ENCODE data around the gene OR2V2.

DNA sequence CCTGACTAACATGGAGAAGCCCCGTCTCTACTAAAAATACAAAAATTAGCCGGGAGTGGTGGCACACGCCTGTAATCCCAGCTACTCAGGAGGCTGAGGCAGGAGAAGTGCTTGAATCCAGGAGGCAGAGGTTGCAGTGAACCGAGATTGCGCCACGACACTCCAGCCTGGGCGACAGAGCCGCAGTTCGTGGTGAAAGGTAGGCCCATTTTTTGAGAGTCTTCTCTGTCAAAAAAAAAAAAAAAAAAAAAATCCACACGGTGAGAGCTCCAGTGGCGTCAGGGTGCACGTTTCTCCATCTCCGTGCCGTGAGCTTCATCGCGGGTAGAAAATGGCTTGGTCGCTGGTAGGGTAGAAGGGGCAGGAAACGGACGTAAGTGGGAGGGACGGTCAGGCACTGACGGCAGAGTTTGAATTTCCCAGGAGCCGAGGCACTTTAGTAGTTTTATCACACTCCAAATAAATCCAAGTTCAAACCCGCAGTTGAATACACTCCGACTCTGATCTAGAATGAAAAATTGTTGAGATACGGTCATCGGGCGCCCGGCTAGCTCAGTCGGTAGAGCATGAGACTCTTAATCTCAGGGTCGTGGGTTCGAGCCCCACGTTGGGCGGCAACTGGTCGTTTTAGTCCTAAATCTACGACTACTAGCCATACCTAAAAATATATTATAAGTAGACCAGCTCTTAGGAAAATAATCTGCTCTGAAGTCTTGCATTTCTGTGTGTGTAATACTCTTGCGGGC is 60.0 kb downstream of the OR2V2 start:
- TF ChIP-seq, protein P1, sequence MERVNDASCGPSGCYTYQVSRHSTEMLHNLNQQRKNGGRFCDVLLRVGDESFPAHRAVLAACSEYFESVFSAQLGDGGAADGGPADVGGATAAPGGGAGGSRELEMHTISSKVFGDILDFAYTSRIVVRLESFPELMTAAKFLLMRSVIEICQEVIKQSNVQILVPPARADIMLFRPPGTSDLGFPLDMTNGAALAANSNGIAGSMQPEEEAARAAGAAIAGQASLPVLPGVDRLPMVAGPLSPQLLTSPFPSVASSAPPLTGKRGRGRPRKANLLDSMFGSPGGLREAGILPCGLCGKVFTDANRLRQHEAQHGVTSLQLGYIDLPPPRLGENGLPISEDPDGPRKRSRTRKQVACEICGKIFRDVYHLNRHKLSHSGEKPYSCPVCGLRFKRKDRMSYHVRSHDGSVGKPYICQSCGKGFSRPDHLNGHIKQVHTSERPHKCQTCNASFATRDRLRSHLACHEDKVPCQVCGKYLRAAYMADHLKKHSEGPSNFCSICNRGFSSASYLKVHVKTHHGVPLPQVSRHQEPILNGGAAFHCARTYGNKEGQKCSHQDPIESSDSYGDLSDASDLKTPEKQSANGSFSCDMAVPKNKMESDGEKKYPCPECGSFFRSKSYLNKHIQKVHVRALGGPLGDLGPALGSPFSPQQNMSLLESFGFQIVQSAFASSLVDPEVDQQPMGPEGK (CRISPR knock-in tag; IDR thresholded peaks at IDR 0.05; ENCODE audit: borderline replicate concordance): 0 out of 2 replicates have a peak, but pooled peaks have one; percentile 87
- TF ChIP-seq ESRRG (CRISPR knock-in tag; IDR thresholded peaks at IDR 0.05) (no peak), ZFP3 (CRISPR knock-in tag; IDR thresholded peaks at IDR 0.05) (peak; percentile 54; the same call in 1 of the 2 replicates), RARB (CRISPR knock-in tag; IDR thresholded peaks at IDR 0.05) (no peak), ZC3H10 (CRISPR knock-in tag; IDR thresholded peaks at IDR 0.05) (0 out of 2 replicates have a peak, but pooled peaks have one; percentile 29), ZFP30 (CRISPR knock-in tag; IDR thresholded peaks at IDR 0.05) (no peak), ZNF8 (CRISPR knock-in tag; IDR thresholded peaks at IDR 0.05) (no peak)
